ENCODE results near the gene ZFP36. TPM values are rescaled to one million over a fixed set of nuclear protein-coding genes. Genes with fewer than 3 reads are reported as not detected.

Gene ZFP36
- total and polyA plus RNA-seq, 3 experiments from 2014 or later = 32.8 to 355 (median 36.4) TPM

- Histone ChIP-seq H3K4me3 (ENCODE audit: low read length) (peak overlapping the region; percentile 86), H3K36me3 (ENCODE audit: insufficient read depth, low read length) (peaks cover 14% of the 10 kb centered on the region), H3K4me1 (ENCODE audit: insufficient read depth, low read length) (peaks cover 39% of the 10 kb centered on the region), H3K9me3 (ENCODE audit: low read length) (no peaks in the 10 kb centered on the region), H3K27me3 (ENCODE audit: insufficient read depth, low read length, poor library complexity, severe bottlenecking) (no peaks in the 10 kb centered on the region), H3K27ac (ENCODE audit: low read depth, low read length) (peak overlapping the region; percentile 97)
- ChIA-PET POLR2A (interaction anchor here (1.9 kb wide), 1 partner anchor 9 kb away, joined by 17 read pairs; no protein-coding TSS in a partner anchor), CTCF (no interaction called here)
- peaks cover 0 to 21% (median 10%) of the 10 kb centered on the region in 5 donors for H3K9me3 Mint-ChIP-seq
- peaks cover 0 to 40% of the 10 kb centered on the region in 2 donors for H3K27me3 Mint-ChIP-seq
- H3K4me3 Mint-ChIP-seq = peak overlapping the region; percentile 89 to 96 (median 92)
- DNase-seq = peak in 4 of 5 donors; percentile 67 to 85 (median 80)
- peaks cover 47 to 60% (median 55%) of the 10 kb centered on the region in 3 donors for H3K4me1 Mint-ChIP-seq
- peaks cover 13 to 57% (median 15%) of the 10 kb centered on the region in 3 donors for H3K36me3 Mint-ChIP-seq
- H3K27ac Mint-ChIP-seq = peak overlapping the region; percentile 96 to 100 (median 98)
These were observed 3.6 kb downstream of the ZFP36 start for GRCh38 chr19:39410017-39410830.

GRCh38 chr19:39410831-39411080 is 4.1 kb downstream of the ZFP36 start:
- peaks cover 0 to 38% of the 10 kb centered on the region in 2 donors for H3K27me3 Mint-ChIP-seq
- H3K36me3 Mint-ChIP-seq = peaks cover 13 to 57% (median 15%) of the 10 kb centered on the region in 3 donors
- CTCF ChIA-PET = interaction anchor here (1.4 to 2.3 kb wide), 5 partner anchors 11 to 288 kb away, joined by 5 to 207 read pairs (median 10); partner anchors contain the start of genes GMFG, MED29 and PAF1

GRCh38 chr19:39411081-39411831 is 4.6 kb downstream of the ZFP36 start:
- peak overlapping the region; percentile 89 to 96 (median 92) for H3K4me3 Mint-ChIP-seq
- H3K9me3 Mint-ChIP-seq = peaks cover 0 to 21% (median 10%) of the 10 kb centered on the region in 5 donors
- Histone ChIP-seq H3K27me3 (ENCODE audit: insufficient read depth, low read length, poor library complexity, severe bottlenecking) (no peaks in the 10 kb centered on the region), H3K9me3 (ENCODE audit: low read length) (no peaks in the 10 kb centered on the region), H3K4me1 (ENCODE audit: insufficient read depth, low read length) (peaks cover 29% of the 10 kb centered on the region), H3K36me3 (ENCODE audit: insufficient read depth, low read length) (peaks cover 14% of the 10 kb centered on the region), H3K27ac (ENCODE audit: low read depth, low read length) (peak overlapping the region; percentile 97), H3K4me3 (ENCODE audit: low read length) (peak overlapping the region; percentile 86)
- peak in 1 of 5 donors; percentile 60 for DNase-seq
- peaks cover 40 to 52% (median 48%) of the 10 kb centered on the region in 3 donors for H3K4me1 Mint-ChIP-seq
- peaks cover 0 to 38% of the 10 kb centered on the region in 2 donors for H3K27me3 Mint-ChIP-seq
- peak overlapping the region; percentile 96 to 100 (median 98) for H3K27ac Mint-ChIP-seq
- POLR2A ChIA-PET = interaction anchor here (0.6 to 2.3 kb wide), 9 partner anchors 8 to 121 kb away, joined by 3 to 48 read pairs (median 7); partner anchors contain the start of genes EID2B, GMFG, MED29 and PAF1
- peaks cover 13 to 56% (median 15%) of the 10 kb centered on the region in 3 donors for H3K36me3 Mint-ChIP-seq
- CTCF ChIA-PET = interaction anchor here (0.7 to 2.3 kb wide), 14 partner anchors 11 to 289 kb away, joined by 3 to 207 read pairs (median 6); partner anchors contain the start of genes EID2B, GMFG, MED29 and PAF1

More at GRCh38 chr19:39410831-39411080, 4.1 kb downstream of the ZFP36 start:
- H3K4me3 Mint-ChIP-seq = peak overlapping the region; percentile 89 to 96 (median 92)
- no peak for DNase-seq
- H3K27me3 ChIP-seq (ENCODE audit: insufficient read depth, low read length, poor library complexity, severe bottlenecking) = no peaks in the 10 kb centered on the region
- H3K4me1 ChIP-seq (ENCODE audit: insufficient read depth, low read length) = peaks cover 34% of the 10 kb centered on the region
- no peaks in the 10 kb centered on the region for H3K9me3 ChIP-seq (ENCODE audit: low read length)
- H3K4me1 Mint-ChIP-seq = peaks cover 45 to 57% (median 50%) of the 10 kb centered on the region in 3 donors
- H3K27ac Mint-ChIP-seq = peak overlapping the region; percentile 96 to 100 (median 98)
- POLR2A ChIA-PET = interaction anchor here (1.4 to 2.3 kb wide), 6 partner anchors 10 to 122 kb away, joined by 3 to 48 read pairs (median 18); partner anchors contain the start of genes EID2B, MED29, PAF1 and RPS16
- peak overlapping the region; percentile 86 for H3K4me3 ChIP-seq (ENCODE audit: low read length)
- peaks cover 14% of the 10 kb centered on the region for H3K36me3 ChIP-seq (ENCODE audit: insufficient read depth, low read length)
- H3K9me3 Mint-ChIP-seq = peaks cover 0 to 21% (median 10%) of the 10 kb centered on the region in 5 donors
- peak overlapping the region; percentile 97 for H3K27ac ChIP-seq (ENCODE audit: low read depth, low read length)

- Mint-ChIP-seq H3K9me3 (peaks cover 0 to 20% (median 10%) of the 10 kb centered on the region in 5 donors), H3K27ac (peak overlapping the region; percentile 96 to 100 (median 98)), H3K27me3 (peaks cover 0 to 37% of the 10 kb centered on the region in 2 donors), H3K4me3 (peak overlapping the region; percentile 89 to 96 (median 92)), H3K36me3 (peaks cover 13 to 57% (median 15%) of the 10 kb centered on the region in 3 donors), H3K4me1 (peaks cover 39 to 50% (median 46%) of the 10 kb centered on the region in 3 donors)
- POLR2A ChIA-PET = interaction anchor here (0.6 to 2.3 kb wide), 9 partner anchors 8 to 121 kb away, joined by 3 to 48 read pairs (median 7); partner anchors contain the start of genes EID2B, GMFG, MED29 and PAF1
- CTCF ChIA-PET = interaction anchor here (0.7 to 2.3 kb wide), 15 partner anchors 12 to 289 kb away, joined by 3 to 207 read pairs (median 6); partner anchors contain the start of genes EID2B, GMFG, MED29 and PAF1
- H3K4me3 ChIP-seq (ENCODE audit: low read length) = peak overlapping the region; percentile 86
- peaks cover 28% of the 10 kb centered on the region for H3K4me1 ChIP-seq (ENCODE audit: insufficient read depth, low read length)
- no peaks in the 10 kb centered on the region for H3K27me3 ChIP-seq (ENCODE audit: insufficient read depth, low read length, poor library complexity, severe bottlenecking)
- H3K36me3 ChIP-seq (ENCODE audit: insufficient read depth, low read length) = peaks cover 14% of the 10 kb centered on the region
- H3K9me3 ChIP-seq (ENCODE audit: low read length) = no peaks in the 10 kb centered on the region
- DNase-seq = peak; percentile 85 to 94 (median 90)
- peak overlapping the region; percentile 97 for H3K27ac ChIP-seq (ENCODE audit: low read depth, low read length)
These were observed 5.1 kb downstream of the ZFP36 start for GRCh38 chr19:39411832-39412099.

GRCh38 chr19:39412100-39412866 is 5.6 kb downstream of the ZFP36 start, which contains the start of gene PLEKHG2:
PLEKHG2 (plus strand) TSS chr19:39412669; CDS start chr19:39414087, 1,418 bp downstream.
- DNase-seq = peak; percentile 93 to 99 (median 97)
- H3K4me3 Mint-ChIP-seq = peak within 1 kb of the TSS; percentile 89 to 96 (median 92)
- ChIA-PET POLR2A (interaction anchor here (0.5 to 2.3 kb wide), 11 partner anchors 9 to 120 kb away, joined by 3 to 48 read pairs (median 6); partner anchors contain the start of genes EID2B, GMFG, MED29 and PAF1), CTCF (interaction anchor here (0.9 to 2.3 kb wide), 14 partner anchors 12 to 290 kb away, joined by 3 to 207 read pairs (median 6); partner anchors contain the start of genes EID2B, GMFG, MED29 and PAF1)
- Histone ChIP-seq H3K4me3 (ENCODE audit: low read length) (peak within 1 kb of the TSS; percentile 93), H3K27me3 (ENCODE audit: insufficient read depth, low read length, poor library complexity, severe bottlenecking) (no peaks in the 10 kb centered on the region), H3K4me1 (ENCODE audit: insufficient read depth, low read length) (peaks cover 28% of the 10 kb centered on the region), H3K9me3 (ENCODE audit: low read length) (no peaks in the 10 kb centered on the region), H3K36me3 (ENCODE audit: insufficient read depth, low read length) (peaks cover 14% of the 10 kb centered on the region), H3K27ac (ENCODE audit: low read depth, low read length) (peak within 1 kb of the TSS; percentile 97)
- H3K9me3 Mint-ChIP-seq = peaks cover 0 to 15% (median 6%) of the 10 kb centered on the region in 5 donors
- H3K27me3 Mint-ChIP-seq = peaks cover 0 to 32% of the 10 kb centered on the region in 2 donors
- peak within 1 kb of the TSS; percentile 96 to 100 (median 98) for H3K27ac Mint-ChIP-seq
- peaks cover 39 to 50% (median 46%) of the 10 kb centered on the region in 3 donors for H3K4me1 Mint-ChIP-seq
- H3K36me3 Mint-ChIP-seq = peaks cover 13 to 52% (median 14%) of the 10 kb centered on the region in 3 donors

GRCh38 chr19:39412867-39413271 is 6.2 kb downstream of the ZFP36 start:
- peak overlapping the region; percentile 92 for H3K27ac ChIP-seq (ENCODE audit: low read depth, low read length)
- peaks cover 10% of the 10 kb centered on the region for H3K36me3 ChIP-seq (ENCODE audit: insufficient read depth, low read length)
- peaks cover 39 to 50% (median 46%) of the 10 kb centered on the region in 3 donors for H3K4me1 Mint-ChIP-seq
- ChIA-PET POLR2A (interaction anchor here (0.6 to 2.3 kb wide), 8 partner anchors 9 to 23 kb away, joined by 3 to 48 read pairs (median 11); partner anchors contain the start of genes MED29, PAF1 and RPS16), CTCF (interaction anchor here (1.2 to 2.3 kb wide), 4 partner anchors 13 to 28 kb away, joined by 7 to 207 read pairs (median 18); partner anchors contain the start of gene RPS16)
- H3K4me3 ChIP-seq (ENCODE audit: low read length) = peak overlapping the region; percentile 93
- DNase-seq = no peak
- H3K9me3 ChIP-seq (ENCODE audit: low read length) = no peaks in the 10 kb centered on the region
- peak overlapping the region; percentile 32 to 100 (median 98) for H3K27ac Mint-ChIP-seq
- H3K9me3 Mint-ChIP-seq = peaks cover 0 to 15% (median 6%) of the 10 kb centered on the region in 5 donors
- peaks cover 0 to 29% of the 10 kb centered on the region in 2 donors for H3K27me3 Mint-ChIP-seq
- H3K4me1 ChIP-seq (ENCODE audit: insufficient read depth, low read length) = peaks cover 28% of the 10 kb centered on the region
- H3K27me3 ChIP-seq (ENCODE audit: insufficient read depth, low read length, poor library complexity, severe bottlenecking) = no peaks in the 10 kb centered on the region
- peaks cover 12 to 51% (median 12%) of the 10 kb centered on the region in 3 donors for H3K36me3 Mint-ChIP-seq
- peak overlapping the region; percentile 89 to 96 (median 92) for H3K4me3 Mint-ChIP-seq

Data from CD8-positive, alpha-beta memory T cell (primary cell).